Heart left ventricle (tissue), 13 donors: ENCODE measurements around the gene LPIN1.

Experiments
- CTCF ChIP-seq, 12 donors: fragments of 200-600 bp; sonication (generic) in 4 of 12; IDR thresholded peaks; one replicate each; pipeline versions ENCODE4 v1.5.0 to v1.8.0; 2018 to 2022; ENCODE audit warnings: antibody characterized with exemption in 12 of 12, mild to moderate bottlenecking in 5 of 12
- POLR2A ChIP-seq, 2 donors: fragments of 450-650 bp; IDR thresholded peaks; one replicate each; pipeline ENCODE4 v1.6.1; 2017; ENCODE audit warnings: antibody characterized with exemption in 2 of 2, mild to moderate bottlenecking in 2 of 2, moderate library complexity in 2 of 2
- donor health status: ischemic (EF 13 %, LVEDD 7.1; RV severe dilation, severe dysfunction).
- donor health status: DM: no; HTN: yes; CAD: no.
- donor health status: DM: no; HTN: no; CAD: no.
- donor health status: ischemic (EF 25% LVEDD 6.9; RV normal size, moderate dysfunction).
- donor health status: ischemic (EF 25% LVEDD 5.7; RV mildly dilated, moderate dysfunction).
- donor health status: ischemic (EF 35%, LVEDD 5.7; RV mildly dilated, moderate dysfunction).
- donor health status: nonischemic (EF 11% LVEDD 7.7; RV severe dilation, severe dysfunction).
- donor health status: DM: yes; HTN: yes; CAD: no.
- donor health status: PGD.
- donor health status: ischemic (EF 29% LVEDD 5.4; RV normal size, mild dysfunction).
- donor health status: nonischemic (EF 23%, LVEDD 6.1; RV moderate dilation, normal function).

GRCh38 chr2:11703700-11704099 is 42.7 kb upstream of the LPIN1 start:
- TF ChIP-seq CTCF (IDR thresholded peaks at IDR 0.05): no peak
- no peak for TF ChIP-seq POLR2A (IDR thresholded peaks at IDR 0.05)
